Subcutaneous adipose tissue (tissue), 4 donors: Measurements from ENCODE around the gene SH3TC1. TPM values are rescaled to one million over a fixed set of nuclear protein-coding genes. Genes with fewer than 3 reads are reported as not detected.

Experiments used
- total RNA-seq, 4 donors: library from RNA; depleted of rRNA; stranded (reverse); fragments of >200 nt; gene quantifications; one replicate each; pipeline ENCODE4 v1.1.0, GENCODE V29; 2016
- TF ChIP-seq, protein P1 (sequence below): fragments of 450-650 bp; IDR thresholded peaks from one replicate; pipeline ENCODE4 v1.5.1; 2016; ENCODE audit warnings: low read depth, mild to moderate bottlenecking, control low read depth, antibody characterized with exemption, moderate library complexity

Gene SH3TC1
- total RNA-seq, 4 donors from 2014 or later, result 15.3 to 43.3 (median 31.9) TPM

DNA sequence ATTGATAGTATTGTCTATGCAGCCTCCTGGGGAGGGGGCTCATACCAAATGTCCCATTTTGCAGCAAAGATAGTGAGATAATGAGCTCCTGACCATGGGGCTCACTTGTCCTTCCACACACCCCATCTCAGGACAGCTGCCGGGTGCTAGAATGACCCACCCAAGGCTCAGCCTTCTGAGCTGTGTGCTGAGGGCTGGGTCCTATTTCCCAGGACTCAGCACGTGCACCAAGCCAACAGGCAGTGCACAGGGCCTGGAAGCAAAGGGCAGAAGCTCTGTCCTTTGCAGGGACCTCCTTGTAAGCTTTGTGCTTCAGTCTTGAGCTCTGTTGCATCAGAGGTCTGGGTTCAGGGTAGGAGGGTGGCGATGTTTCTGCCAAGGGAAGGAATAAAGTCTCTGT is 29.3 kb upstream of the SH3TC1 start:
- TF ChIP-seq, protein P1, sequence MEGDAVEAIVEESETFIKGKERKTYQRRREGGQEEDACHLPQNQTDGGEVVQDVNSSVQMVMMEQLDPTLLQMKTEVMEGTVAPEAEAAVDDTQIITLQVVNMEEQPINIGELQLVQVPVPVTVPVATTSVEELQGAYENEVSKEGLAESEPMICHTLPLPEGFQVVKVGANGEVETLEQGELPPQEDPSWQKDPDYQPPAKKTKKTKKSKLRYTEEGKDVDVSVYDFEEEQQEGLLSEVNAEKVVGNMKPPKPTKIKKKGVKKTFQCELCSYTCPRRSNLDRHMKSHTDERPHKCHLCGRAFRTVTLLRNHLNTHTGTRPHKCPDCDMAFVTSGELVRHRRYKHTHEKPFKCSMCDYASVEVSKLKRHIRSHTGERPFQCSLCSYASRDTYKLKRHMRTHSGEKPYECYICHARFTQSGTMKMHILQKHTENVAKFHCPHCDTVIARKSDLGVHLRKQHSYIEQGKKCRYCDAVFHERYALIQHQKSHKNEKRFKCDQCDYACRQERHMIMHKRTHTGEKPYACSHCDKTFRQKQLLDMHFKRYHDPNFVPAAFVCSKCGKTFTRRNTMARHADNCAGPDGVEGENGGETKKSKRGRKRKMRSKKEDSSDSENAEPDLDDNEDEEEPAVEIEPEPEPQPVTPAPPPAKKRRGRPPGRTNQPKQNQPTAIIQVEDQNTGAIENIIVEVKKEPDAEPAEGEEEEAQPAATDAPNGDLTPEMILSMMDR, result no peak

DNA sequence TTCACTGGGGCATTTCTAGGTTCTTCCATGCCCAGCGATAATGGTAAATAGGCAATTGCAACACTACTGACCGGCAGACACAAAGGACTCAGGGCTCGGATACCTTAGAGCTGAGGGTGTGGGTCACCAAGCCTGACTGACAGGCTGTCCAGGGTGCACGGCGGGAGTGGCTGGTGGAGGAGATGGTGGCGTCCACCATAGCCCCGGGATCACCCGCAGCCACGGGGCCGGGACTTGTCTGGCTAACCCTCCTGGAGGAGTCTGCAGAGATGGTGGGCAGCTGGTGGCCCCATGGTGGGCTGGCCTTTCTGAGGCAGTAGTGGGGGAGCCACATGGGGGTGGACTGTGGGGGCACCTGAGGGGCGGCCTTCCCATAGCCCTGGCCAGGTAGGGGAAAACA is 28.7 kb upstream of the SH3TC1 start:
- TF ChIP-seq, protein P1, result no peak

DNA sequence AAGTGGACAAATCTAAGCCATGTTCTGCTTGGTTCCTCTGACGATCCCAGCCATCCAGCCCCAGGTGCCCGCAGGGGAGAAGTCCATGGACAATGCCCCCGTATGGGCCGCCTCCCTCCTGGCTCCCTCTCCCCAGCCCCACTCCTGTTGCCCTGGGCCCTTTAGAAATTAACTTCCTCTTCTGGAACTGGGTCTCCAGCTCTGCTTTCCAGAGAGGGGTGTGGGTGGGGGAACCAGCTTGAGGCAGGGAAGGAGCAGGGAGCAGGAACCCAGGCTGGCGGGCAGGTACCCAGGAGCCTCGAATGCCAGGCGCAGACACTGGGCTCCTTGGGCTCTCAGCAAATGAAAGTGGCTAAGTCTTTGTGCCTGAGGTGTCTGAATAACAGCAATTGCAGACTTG is 27.8 kb upstream of the SH3TC1 start:
- TF ChIP-seq, protein P1, result no peak

DNA sequence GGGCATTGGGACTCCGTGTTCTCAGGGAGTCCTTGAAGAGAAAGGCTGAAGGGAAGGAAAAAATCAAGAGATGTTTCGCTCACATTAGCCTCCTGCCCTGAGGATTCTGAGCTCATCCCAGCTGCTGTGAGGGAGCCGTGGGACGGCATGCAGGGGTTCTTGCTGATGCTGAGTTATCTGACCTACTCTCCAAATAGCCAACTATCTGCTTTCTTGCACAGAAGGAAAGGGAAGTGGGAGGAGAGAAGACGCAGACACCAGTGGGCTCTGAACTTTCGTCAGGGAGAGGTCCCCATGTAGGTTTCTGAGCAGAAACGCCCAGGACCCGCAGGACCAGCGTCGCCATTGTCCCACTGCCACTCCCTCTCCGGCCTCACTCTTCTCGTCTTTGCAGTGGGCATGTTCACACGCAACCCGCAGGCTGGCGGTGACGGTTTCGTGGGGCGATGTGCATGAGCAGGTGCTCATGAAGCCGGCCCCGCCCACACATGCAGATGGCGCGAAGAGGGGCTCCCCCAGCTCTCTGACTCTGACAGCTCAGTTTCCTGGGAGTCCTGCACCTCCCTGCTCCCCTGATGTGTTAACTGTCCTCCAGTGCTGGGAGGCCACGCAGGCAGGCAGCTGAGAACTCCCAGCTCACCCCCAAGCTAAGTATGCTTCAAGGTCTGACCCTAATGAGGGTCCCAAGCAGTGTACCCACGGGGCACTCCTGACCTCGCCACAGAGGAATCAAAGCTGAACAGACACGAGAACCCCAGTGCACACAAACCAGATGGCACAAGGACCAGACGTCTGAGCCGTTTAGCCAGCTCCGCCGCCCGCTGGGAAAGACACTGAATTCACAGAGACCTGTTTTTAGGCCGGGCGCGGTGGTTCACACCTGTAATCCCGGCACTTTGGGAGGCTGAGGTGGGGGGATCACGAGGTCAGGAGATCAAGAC is 26.8 kb upstream of the SH3TC1 start:
- TF ChIP-seq, protein P1, result no peak

DNA sequence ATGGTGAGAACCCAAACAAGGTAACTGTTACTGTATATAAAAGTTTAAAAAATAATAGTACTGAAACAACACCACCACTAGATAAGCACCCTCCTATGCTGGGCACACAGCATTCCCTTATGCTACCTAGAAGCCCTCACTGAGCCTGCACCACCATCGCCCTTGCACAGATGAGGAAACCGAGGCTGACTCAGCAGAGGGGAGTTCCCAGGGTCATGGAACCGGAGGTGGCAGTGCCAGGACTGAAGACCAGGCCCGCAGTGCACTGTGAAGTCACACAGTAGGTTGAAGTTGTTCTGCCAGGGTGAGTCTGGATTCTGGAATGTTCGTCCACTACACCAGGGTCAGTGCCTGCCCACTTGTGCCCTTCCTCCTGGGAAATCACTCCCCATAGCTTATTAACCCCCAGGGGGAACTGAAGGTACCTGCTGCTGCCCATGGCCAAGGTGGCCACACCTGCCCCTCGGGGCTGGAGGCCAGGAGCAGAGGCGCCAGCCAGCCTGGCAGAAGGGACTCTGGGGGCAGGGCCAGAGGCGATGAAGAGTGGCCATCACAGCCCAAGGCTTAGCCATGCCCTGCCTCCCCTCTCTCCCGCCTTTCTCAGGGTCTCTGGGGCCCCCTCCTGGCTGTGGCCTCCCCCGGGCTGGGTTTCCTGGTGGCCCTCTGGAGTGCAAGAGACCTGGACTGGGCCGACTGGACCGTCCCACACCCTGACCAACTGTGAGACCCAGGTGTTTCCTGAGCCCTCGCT is 25.4 kb upstream of the SH3TC1 start:
- TF ChIP-seq, protein P1, result no peak

DNA sequence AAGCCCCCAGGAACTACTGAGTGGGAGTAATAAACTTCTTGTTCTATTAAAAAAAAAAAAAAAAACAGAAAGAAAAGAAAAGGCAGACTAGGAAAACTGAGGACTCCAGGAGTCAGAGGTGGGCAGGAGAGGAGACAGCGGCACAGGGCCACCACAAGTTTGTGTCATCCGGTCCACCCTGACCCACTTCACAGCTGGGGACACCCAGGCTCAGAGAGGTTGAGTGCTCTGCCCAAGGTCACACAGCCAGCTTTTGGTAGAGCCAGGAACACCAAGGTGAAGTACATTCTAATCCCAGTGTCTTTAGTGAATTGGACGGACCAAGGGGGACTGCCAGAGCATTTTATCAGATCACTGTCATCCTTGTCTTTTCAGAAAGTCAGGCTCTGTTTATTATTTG is 24.1 kb upstream of the SH3TC1 start:
- TF ChIP-seq, protein P1, result no peak

DNA sequence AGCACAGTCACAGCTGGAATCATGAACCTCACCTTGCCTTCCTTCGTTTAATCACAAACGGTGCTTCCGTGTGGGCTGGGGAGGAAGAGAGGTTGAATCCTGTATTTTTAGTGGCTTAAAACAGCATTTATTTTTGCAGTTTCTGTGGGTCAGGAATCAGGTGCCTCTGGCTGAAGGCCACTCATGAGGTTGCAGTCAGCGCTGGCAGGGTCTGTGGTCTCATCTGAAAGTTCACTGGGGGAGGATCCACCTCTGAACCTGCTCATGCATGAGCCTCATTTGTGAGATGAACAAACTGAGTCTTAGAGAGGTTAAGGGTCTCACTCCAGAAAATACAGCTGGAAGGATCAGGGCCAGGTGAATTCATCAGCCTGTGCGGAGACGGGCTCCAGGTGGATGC is 23.4 kb upstream of the SH3TC1 start:
- TF ChIP-seq, protein P1, result no peak
